MM.1S (cell line): ENCODE measurements around the gene CD226.
"Not testable (repeated sequence)": the region's sequence is repeated elsewhere in the genome, so short reads cannot be mapped to it uniquely, and the experiment has no call there.

ENCODE experiments used
- DNase-seq: peaks from one replicate; pipeline ENCODE4 v3.0.0-alpha.2; 2015
- H2AFZ ChIP-seq: fragments of 300-600 bp; sonication (generic); 2 replicates; pipeline ENCODE4 v1.6.0; 2016; ENCODE audit warnings: antibody characterized with exemption, low read length
- H3F3A ChIP-seq: fragments of 300-600 bp; sonication (generic); 2 replicates; pipeline ENCODE4 v1.6.1; 2016; ENCODE audit warnings: mild to moderate bottlenecking, antibody characterized with exemption, low read length, moderate library complexity, mixed read lengths; ENCODE audit not compliant: insufficient read depth
- H3K27ac ChIP-seq: fragments of 300-600 bp; sonication (generic); 2 replicates; pipeline ENCODE4 v1.5.1; 2016; ENCODE audit warnings: mild to moderate bottlenecking, low read length
- H3K27me3 ChIP-seq: fragments of 300-600 bp; sonication (generic); replicated peaks from 2 replicates; pipeline ENCODE4 v1.6.0; 2016; ENCODE audit warnings: low read length; ENCODE audit not compliant: insufficient read depth
- H3K36me3 ChIP-seq: fragments of 300-600 bp; sonication (generic); replicated peaks from 2 replicates; pipeline ENCODE4 v1.6.1; 2016; ENCODE audit warnings: mild to moderate bottlenecking, low read length, mixed read lengths; ENCODE audit not compliant: insufficient read depth
- H3K4me1 ChIP-seq: fragments of 300-600 bp; sonication (generic); 2 replicates; pipeline ENCODE4 v1.6.1; 2016; ENCODE audit warnings: low read length, mixed read lengths
- H3K4me2 ChIP-seq: fragments of 300-600 bp; sonication (generic); 2 replicates; pipeline ENCODE4 v1.6.0; 2016; ENCODE audit warnings: low read depth, low read length
- H3K4me3 ChIP-seq: fragments of 300-600 bp; sonication (generic); 2 replicates; pipeline ENCODE4 v1.5.1; 2016; ENCODE audit warnings: low read length, mixed read lengths
- H3K79me2 ChIP-seq: fragments of 300-600 bp; sonication (generic); 2 replicates; pipeline ENCODE4 v1.6.1; 2016; ENCODE audit warnings: mixed run types, low read length, mixed read lengths
- H3K9ac ChIP-seq: fragments of 300-600 bp; sonication (generic); 2 replicates; pipeline ENCODE4 v1.6.1; 2016; ENCODE audit warnings: low read length, mixed read lengths
- H3K9me2 ChIP-seq: fragments of 300-600 bp; sonication (generic); replicated peaks from 2 replicates; pipeline ENCODE4 v1.6.1; 2016; ENCODE audit warnings: mild to moderate bottlenecking, low read length, mixed read lengths; ENCODE audit not compliant: insufficient read depth
- H3K9me3 ChIP-seq: fragments of 300-600 bp; sonication (generic); replicated peaks from 2 replicates; pipeline ENCODE4 v1.6.1; 2016; ENCODE audit warnings: mild to moderate bottlenecking, low read length, mixed read lengths; ENCODE audit not compliant: insufficient read depth
- H4K20me1 ChIP-seq: fragments of 300-600 bp; sonication (generic); 2 replicates; pipeline ENCODE4 v1.6.1; 2016; ENCODE audit warnings: mild to moderate bottlenecking, low read length, moderate library complexity, mixed read lengths; ENCODE audit not compliant: insufficient read depth
- EZH2 ChIP-seq: fragments of 300-600 bp; sonication (generic); optimal IDR thresholded peaks from 2 replicates; pipeline ENCODE3; 2017; ENCODE audit warnings: low read depth, mild to moderate bottlenecking, antibody characterized with exemption, low read length, mixed read lengths
- EZH2phosphoT487 ChIP-seq: fragments of 300-600 bp; sonication (generic); IDR thresholded peaks from 2 replicates; pipeline ENCODE4 v1.6.1; 2018; ENCODE audit warnings: antibody characterized with exemption, low read length
- TF ChIP-seq, protein P1 (sequence below): fragments of 300-600 bp; sonication (generic); IDR thresholded peaks from 2 replicates; pipeline ENCODE4 v1.5.1; 2016; ENCODE audit warnings: antibody characterized with exemption, low read length, mixed read lengths

Gene CD226

DNA sequence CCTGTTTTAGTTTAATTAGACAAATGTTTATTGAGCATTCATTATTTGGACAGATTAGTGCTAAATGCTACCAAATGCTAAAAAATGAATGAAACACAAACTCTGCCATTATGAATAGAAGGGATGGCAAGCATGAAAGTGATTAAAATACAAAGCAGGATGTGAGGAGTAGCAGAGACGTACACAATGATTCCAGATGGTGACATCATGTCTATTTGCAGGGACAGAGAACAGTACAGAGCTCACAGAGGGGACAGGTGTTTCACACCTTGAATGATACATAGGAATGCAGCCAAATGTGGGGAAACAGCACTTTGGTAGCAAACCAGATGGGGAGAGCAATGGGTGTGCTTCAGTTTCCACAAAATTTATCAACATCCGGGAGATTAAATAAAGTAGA lies 76.3 kb downstream of the CD226 start:
- no peaks in the 10 kb centered on the region for H3K9me3 ChIP-seq
- no peak overlapping the region for H3K4me2 ChIP-seq
- no peak overlapping the region for H2AFZ ChIP-seq
- H3K79me2 ChIP-seq: no peaks in the 10 kb centered on the region
- no peaks in the 10 kb centered on the region for H4K20me1 ChIP-seq
- no peak overlapping the region for H3K4me3 ChIP-seq
- H3K9ac ChIP-seq: no peak overlapping the region
- DNase-seq: no peak
- no peaks in the 10 kb centered on the region for H3K27me3 ChIP-seq
- H3K36me3 ChIP-seq: no peaks in the 10 kb centered on the region
- no peaks in the 10 kb centered on the region for H3K9me2 ChIP-seq
- H3K4me1 ChIP-seq: no peaks in the 10 kb centered on the region
- no peaks in the 10 kb centered on the region for H3F3A ChIP-seq
- H3K27ac ChIP-seq: no peak overlapping the region
- no peak for TF ChIP-seq EZH2

DNA sequence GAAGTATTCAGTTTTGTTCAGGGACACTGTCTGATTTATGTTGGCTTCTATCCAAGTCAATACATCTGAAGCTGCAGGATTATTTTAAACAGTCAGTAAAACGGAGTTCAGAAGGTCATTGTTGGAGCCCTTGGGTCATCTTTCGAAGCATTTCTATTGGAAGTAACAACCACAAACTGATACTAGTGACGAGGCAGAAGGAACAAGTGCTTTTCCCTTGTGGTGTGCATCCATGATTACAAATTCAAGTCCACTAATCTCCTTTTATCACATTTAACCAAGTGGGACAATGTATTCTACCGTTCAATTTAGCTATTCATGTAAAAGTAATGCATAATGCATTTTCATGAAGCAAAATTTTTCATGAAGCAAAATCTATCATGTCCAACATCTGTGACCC lies 76.9 kb downstream of the CD226 start:
- H3K9me2 ChIP-seq: no peaks in the 10 kb centered on the region
- TF ChIP-seq, protein P1, sequence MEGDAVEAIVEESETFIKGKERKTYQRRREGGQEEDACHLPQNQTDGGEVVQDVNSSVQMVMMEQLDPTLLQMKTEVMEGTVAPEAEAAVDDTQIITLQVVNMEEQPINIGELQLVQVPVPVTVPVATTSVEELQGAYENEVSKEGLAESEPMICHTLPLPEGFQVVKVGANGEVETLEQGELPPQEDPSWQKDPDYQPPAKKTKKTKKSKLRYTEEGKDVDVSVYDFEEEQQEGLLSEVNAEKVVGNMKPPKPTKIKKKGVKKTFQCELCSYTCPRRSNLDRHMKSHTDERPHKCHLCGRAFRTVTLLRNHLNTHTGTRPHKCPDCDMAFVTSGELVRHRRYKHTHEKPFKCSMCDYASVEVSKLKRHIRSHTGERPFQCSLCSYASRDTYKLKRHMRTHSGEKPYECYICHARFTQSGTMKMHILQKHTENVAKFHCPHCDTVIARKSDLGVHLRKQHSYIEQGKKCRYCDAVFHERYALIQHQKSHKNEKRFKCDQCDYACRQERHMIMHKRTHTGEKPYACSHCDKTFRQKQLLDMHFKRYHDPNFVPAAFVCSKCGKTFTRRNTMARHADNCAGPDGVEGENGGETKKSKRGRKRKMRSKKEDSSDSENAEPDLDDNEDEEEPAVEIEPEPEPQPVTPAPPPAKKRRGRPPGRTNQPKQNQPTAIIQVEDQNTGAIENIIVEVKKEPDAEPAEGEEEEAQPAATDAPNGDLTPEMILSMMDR: no peak
- no peak for TF ChIP-seq EZH2
- H3K79me2 ChIP-seq: no peaks in the 10 kb centered on the region
- H3K4me3 ChIP-seq: no peak overlapping the region
- no peaks in the 10 kb centered on the region for H3K36me3 ChIP-seq
- DNase-seq: no peak
- no peaks in the 10 kb centered on the region for H4K20me1 ChIP-seq
- H3K9ac ChIP-seq: no peak overlapping the region
- no peak overlapping the region for H3K27ac ChIP-seq
- no peaks in the 10 kb centered on the region for H3K27me3 ChIP-seq
- no peaks in the 10 kb centered on the region for H3F3A ChIP-seq
- H2AFZ ChIP-seq: no peak overlapping the region
- no peak overlapping the region for H3K4me2 ChIP-seq
- no peaks in the 10 kb centered on the region for H3K9me3 ChIP-seq
- H3K4me1 ChIP-seq: no peaks in the 10 kb centered on the region

DNA sequence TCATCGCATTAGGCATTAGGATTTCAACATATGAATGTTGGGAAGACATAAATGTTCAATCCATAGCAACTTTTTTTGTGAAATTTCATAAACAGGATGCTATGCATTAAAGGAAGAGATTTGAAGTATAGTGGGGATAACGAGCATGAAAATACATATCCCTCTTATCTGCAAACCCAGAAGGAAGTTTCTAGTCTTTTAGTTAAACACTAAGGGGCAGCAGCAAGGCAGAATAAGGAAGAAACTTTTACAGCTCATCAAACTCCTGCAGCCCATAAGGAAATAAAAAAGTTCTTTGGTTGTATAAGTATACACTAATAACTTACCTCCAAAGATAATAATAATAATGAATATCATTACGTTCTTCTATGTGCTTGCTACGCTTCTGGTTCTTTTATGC lies 81.5 kb downstream of the CD226 start:
- Histone ChIP-seq H3K9ac (no peak overlapping the region), H3K27ac (no peak overlapping the region), H3K36me3 (no peaks in the 10 kb centered on the region), H3F3A (no peaks in the 10 kb centered on the region), H4K20me1 (no peaks in the 10 kb centered on the region), H3K79me2 (no peaks in the 10 kb centered on the region), H3K9me3 (no peaks in the 10 kb centered on the region), H3K27me3 (no peaks in the 10 kb centered on the region), H3K4me1 (no peaks in the 10 kb centered on the region), H2AFZ (no peak overlapping the region), H3K4me2 (no peak overlapping the region), H3K4me3 (no peak overlapping the region), H3K9me2 (no peaks in the 10 kb centered on the region)
- TF ChIP-seq EZH2phosphoT487 (no peak), EZH2 (no peak)
- TF ChIP-seq, protein P1: no peak
- DNase-seq: no peak

DNA sequence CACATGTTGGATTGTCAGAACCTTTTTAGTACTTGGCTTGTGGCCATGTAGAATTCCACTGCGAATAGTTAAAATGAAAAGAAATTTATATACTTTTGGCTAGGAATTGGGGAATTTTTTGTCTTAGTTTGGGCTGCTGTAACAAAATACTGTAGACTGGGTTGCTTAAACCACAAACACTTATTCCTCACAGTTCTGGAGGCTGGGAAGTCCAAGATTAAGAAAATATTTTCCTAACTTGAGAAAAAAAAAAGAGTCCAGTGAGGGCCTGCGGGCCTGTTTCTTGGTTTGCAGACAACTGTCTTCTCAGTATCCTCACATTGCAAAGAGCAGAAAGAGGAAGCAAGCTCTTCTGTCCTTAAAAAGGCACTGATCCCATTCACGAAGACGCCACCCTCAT lies 81.9 kb downstream of the CD226 start:
- Histone ChIP-seq H3K79me2 (no peaks in the 10 kb centered on the region), H3K4me3 (no peak overlapping the region), H2AFZ (no peak overlapping the region), H3F3A (no peaks in the 10 kb centered on the region), H3K27me3 (no peaks in the 10 kb centered on the region), H3K36me3 (no peaks in the 10 kb centered on the region), H3K9ac (no peak overlapping the region), H3K27ac (no peak overlapping the region), H3K9me3 (no peaks in the 10 kb centered on the region), H4K20me1 (no peaks in the 10 kb centered on the region), H3K9me2 (no peaks in the 10 kb centered on the region), H3K4me2 (no peak overlapping the region), H3K4me1 (no peaks in the 10 kb centered on the region)
- no peak for TF ChIP-seq EZH2
- TF ChIP-seq, protein P1: no peak
- no peak for TF ChIP-seq EZH2phosphoT487
- no peak for DNase-seq

DNA sequence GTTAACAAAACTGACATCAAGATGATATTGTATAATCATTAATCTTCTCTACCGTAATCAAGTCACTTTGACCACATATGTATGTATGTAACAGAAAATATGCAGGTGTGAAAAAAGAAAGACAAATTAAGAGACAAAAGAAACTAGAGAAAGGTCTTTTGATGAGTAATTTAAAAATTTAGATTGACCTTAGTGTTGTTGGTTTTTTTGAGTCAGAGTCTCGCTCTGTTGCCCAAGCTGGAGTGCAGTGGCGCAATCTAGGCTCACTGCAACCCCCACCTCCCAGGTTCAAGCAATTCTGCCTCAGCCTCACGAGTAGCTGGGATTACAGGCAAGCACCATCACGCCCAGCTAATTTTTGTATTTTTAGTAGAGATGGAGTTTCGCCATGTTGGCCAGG lies 82.9 kb downstream of the CD226 start:
- H3K27ac ChIP-seq, H3K4me1 ChIP-seq, H3K36me3 ChIP-seq, H4K20me1 ChIP-seq, H3K9me3 ChIP-seq, H3K79me2 ChIP-seq, H2AFZ ChIP-seq, H3K4me3 ChIP-seq, H3F3A ChIP-seq, H3K9ac ChIP-seq, H3K4me2 ChIP-seq, H3K9me2 ChIP-seq, H3K27me3 ChIP-seq, DNase-seq: not testable (repeated sequence)
